Panc1 (cell line): Measurements from ENCODE around the gene GUCY2C. TPM values are rescaled to one million over a fixed set of nuclear protein-coding genes. Genes with fewer than 3 reads are reported as not detected.
A peak's percentile ranks its signal among the peaks of the same experiment; 100 is the strongest.

Experiments
- ATAC-seq: fragments of 200-7000 bp; cut with Tn5 transposase; 2 replicates; pipeline ENCODE4 v1.9.1; 2020; ENCODE audit warnings: mild to moderate bottlenecking, moderate library complexity
- BruUV-seq: library from RNA; stranded (reverse); fragments of 400-500 nt; replicated peaks from 2 replicates; lab custom pipeline; 2021; lab: Mats Ljungman, UMichigan
- CTCF ChIA-PET: fragments of 300-600 bp; sonication (Branson Sonifier 250); formaldehyde crosslinking; loops from one replicate; lab custom pipeline; 2022; ENCODE audit warnings: antibody characterized with exemption; lab: Charles Lee
- POLR2A ChIA-PET: fragments of 300-600 bp; sonication (Branson Sonifier 250); formaldehyde crosslinking; loops from one replicate; lab custom pipeline; 2022; ENCODE audit warnings: antibody characterized with exemption; lab: Charles Lee
- DNase-seq: peaks from one replicate; pipeline ENCODE4 v3.0.0-alpha.2; 2010; ENCODE audit warnings: low read depth, low spot score
- H3K27ac ChIP-seq: 2 replicates; pipeline ENCODE4 v1.5.1; 2011; ENCODE audit warnings: mild to moderate bottlenecking, low read length, inconsistent platforms
- H3K27me3 ChIP-seq: fragments of 200-500 bp; sonication (Bioruptor generic); 2 replicates; pipeline ENCODE4 v1.6.0; 2014; ENCODE audit warnings: low read length, inconsistent platforms; ENCODE audit not compliant: control insufficient read depth, insufficient read depth
- H3K36me3 ChIP-seq: fragments of 200-500 bp; sonication (Bioruptor generic); 2 replicates; pipeline ENCODE4 v1.5.1; 2014; ENCODE audit warnings: inconsistent platforms, mild to moderate bottlenecking, low read length, moderate library complexity; ENCODE audit not compliant: control insufficient read depth, insufficient read depth
- H3K4me1 ChIP-seq: 2 replicates; pipeline ENCODE4 v1.5.1; 2011; ENCODE audit warnings: inconsistent platforms, mild to moderate bottlenecking, low read length, moderate library complexity; ENCODE audit not compliant: control insufficient read depth, insufficient read depth
- H3K4me3 ChIP-seq, 2 experiments: 2 replicates each; pipeline ENCODE4 v1.5.1; 2011 to 2012; ENCODE audit warnings: low read depth in 2 of 2, low read length in 2 of 2, mild to moderate bottlenecking in 2 of 2, inconsistent platforms in 1 of 2, moderate library complexity in 1 of 2
- H3K9me3 ChIP-seq: fragments of 200-500 bp; sonication (Bioruptor generic); 2 replicates; pipeline ENCODE4 v1.5.1; 2014; ENCODE audit warnings: low read depth, mild to moderate bottlenecking, inconsistent platforms, low read length, moderate library complexity; ENCODE audit not compliant: control insufficient read depth, insufficient read depth
- POLR2AphosphoS5 ChIP-seq: IDR thresholded peaks from 2 replicates; pipeline ENCODE4 v1.6.1; 2012; ENCODE audit warnings: mild to moderate bottlenecking, low read depth, low read length, moderate library complexity
- REST ChIP-seq, 2 experiments: IDR thresholded peaks; 2 replicates each; pipeline ENCODE4 v1.6.1; 2011 to 2012; ENCODE audit warnings: low read depth in 2 of 2, control low read depth in 1 of 2, low read length in 1 of 2, mild to moderate bottlenecking in 1 of 2, moderate library complexity in 1 of 2; ENCODE audit not compliant: insufficient read depth in 1 of 2
- SIN3A ChIP-seq: IDR thresholded peaks from 2 replicates; pipeline ENCODE4 v1.6.1; 2012; ENCODE audit warnings: low read depth, mild to moderate bottlenecking, low read length, moderate library complexity, borderline replicate concordance; ENCODE audit not compliant: insufficient read depth
- TCF7L2 ChIP-seq: IDR thresholded peaks from 2 replicates; pipeline ENCODE4 v1.6.1; 2011; ENCODE audit warnings: mild to moderate bottlenecking, low read depth, low read length, inconsistent platforms
- in situ Hi-C: cut with HindIII; loops from 2 replicates; pipeline ENCODE4 v1.10.0; 2016; ENCODE audit warnings: low sequenced_read_pairs, low pct_unique_long_range_greater_than_20kb
- intact Hi-C: fragments of 100-400 bp; cut with micrococcal nuclease; formaldehyde crosslinking; loops from one replicate; pipeline ENCODE4 v1.10.0; 2022; ENCODE audit not compliant: unreplicated experiment
- total RNA-seq: library from RNA; stranded (reverse); gene quantifications from one replicate; pipeline ENCODE4 v1.2.1, GENCODE V29; 2021; ENCODE audit not compliant: unreplicated experiment
- TF ChIP-seq, protein P1 (sequence below): fragments of 450-650 bp; IDR thresholded peaks from 2 replicates; pipeline ENCODE4 v1.5.1; 2017; ENCODE audit warnings: mild to moderate bottlenecking

Gene GUCY2C
- total RNA-seq, 1 experiment from 2014 or later: 0.13 TPM

DNA sequence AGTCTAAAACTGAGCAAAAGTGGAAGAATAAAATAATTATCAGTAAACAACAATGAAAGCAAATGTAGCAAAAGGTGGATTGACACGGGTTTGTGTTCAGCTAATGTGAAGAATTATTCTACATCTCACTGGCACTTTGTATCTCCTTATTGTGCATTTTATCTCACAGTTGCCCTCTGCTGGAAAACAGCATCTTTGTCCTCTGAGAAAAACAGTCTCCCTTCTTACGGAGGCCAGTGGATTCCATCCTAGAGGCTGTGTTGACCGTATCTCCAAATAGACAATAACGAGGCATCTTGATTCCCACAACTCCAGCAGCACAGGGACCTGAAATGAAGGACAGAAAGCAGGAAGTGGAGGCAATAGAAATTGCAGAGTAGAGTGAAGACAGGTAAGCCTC is 77.4 kb downstream of the GUCY2C start:
- intact Hi-C loops: no loop called here
- Histone ChIP-seq H3K27ac (no peak overlapping the region), H3K36me3 (no peaks in the 10 kb centered on the region), H3K4me1 (no peaks in the 10 kb centered on the region), H3K4me3 (no peak overlapping the region), H3K9me3 (no peaks in the 10 kb centered on the region), H3K27me3 (no peaks in the 10 kb centered on the region)
- ATAC-seq (no peak), DNase-seq (no peak)
- POLR2A ChIA-PET: no interaction called here
- TF ChIP-seq REST (IDR thresholded peaks at IDR 0.05; ENCODE audit: insufficient read depth in 1 of 2, low read depth in 2 of 2, low read length in 1 of 2) (no peak), POLR2AphosphoS5 (no peak), TCF7L2 (no peak)
- TF ChIP-seq, protein P1, sequence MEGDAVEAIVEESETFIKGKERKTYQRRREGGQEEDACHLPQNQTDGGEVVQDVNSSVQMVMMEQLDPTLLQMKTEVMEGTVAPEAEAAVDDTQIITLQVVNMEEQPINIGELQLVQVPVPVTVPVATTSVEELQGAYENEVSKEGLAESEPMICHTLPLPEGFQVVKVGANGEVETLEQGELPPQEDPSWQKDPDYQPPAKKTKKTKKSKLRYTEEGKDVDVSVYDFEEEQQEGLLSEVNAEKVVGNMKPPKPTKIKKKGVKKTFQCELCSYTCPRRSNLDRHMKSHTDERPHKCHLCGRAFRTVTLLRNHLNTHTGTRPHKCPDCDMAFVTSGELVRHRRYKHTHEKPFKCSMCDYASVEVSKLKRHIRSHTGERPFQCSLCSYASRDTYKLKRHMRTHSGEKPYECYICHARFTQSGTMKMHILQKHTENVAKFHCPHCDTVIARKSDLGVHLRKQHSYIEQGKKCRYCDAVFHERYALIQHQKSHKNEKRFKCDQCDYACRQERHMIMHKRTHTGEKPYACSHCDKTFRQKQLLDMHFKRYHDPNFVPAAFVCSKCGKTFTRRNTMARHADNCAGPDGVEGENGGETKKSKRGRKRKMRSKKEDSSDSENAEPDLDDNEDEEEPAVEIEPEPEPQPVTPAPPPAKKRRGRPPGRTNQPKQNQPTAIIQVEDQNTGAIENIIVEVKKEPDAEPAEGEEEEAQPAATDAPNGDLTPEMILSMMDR: peak; percentile 44; the same call in 1 of the 2 replicates
- CTCF ChIA-PET: interaction anchor here (0.6 kb wide), 1 partner anchor 429 kb away, joined by 4 read pairs; no protein-coding TSS in a partner anchor
- in situ Hi-C loops: no loop called here
- no TSS peak for BruUV-seq

GRCh38 chr12:14614704-14615121 is 81.7 kb downstream of the GUCY2C start:
- Histone ChIP-seq H3K27ac (no peak overlapping the region), H3K4me3 (no peak overlapping the region), H3K4me1 (no peaks in the 10 kb centered on the region), H3K9me3 (0 out of 2 replicates have a peak, but pooled peaks cover 3% of the 10 kb centered on the region), H3K27me3 (no peaks in the 10 kb centered on the region), H3K36me3 (no peaks in the 10 kb centered on the region)
- ChIA-PET CTCF (no interaction called here), POLR2A (no interaction called here)
- no TSS peak for BruUV-seq
- TF ChIP-seq POLR2AphosphoS5: no peak
- TF ChIP-seq, protein P1: no peak
- no peak for TF ChIP-seq REST (IDR thresholded peaks at IDR 0.05; ENCODE audit: insufficient read depth in 1 of 2, low read depth in 2 of 2, low read length in 1 of 2)
- TF ChIP-seq SIN3A: no peak
- TF ChIP-seq TCF7L2: no peak
- DNase-seq (no peak), ATAC-seq (no peak)
- in situ Hi-C loops (no loop called here), intact Hi-C loops (no loop called here)
